22Rv1 (cell line): ENCODE measurements around the gene MOK.
"Not testable (repeated sequence)": the region's sequence is repeated elsewhere in the genome, so short reads cannot be mapped to it uniquely, and the experiment has no call there.

ENCODE experiments used
- H3K27ac ChIP-seq: fragments of 450-650 bp; 2 replicates; pipeline ENCODE4 v1.5.1; 2017
- CTCF ChIP-seq: fragments of 450-650 bp; IDR thresholded peaks from 2 replicates; pipeline ENCODE4 v1.5.1; 2017; ENCODE audit warnings: mild to moderate bottlenecking
- ZFX ChIP-seq: fragments of 450-650 bp; IDR thresholded peaks from 2 replicates; pipeline ENCODE4 v1.6.1; 2017; ENCODE audit warnings: antibody characterized with exemption, borderline replicate concordance

Gene MOK

GRCh38 chr14:102252834-102253801 lies 51.8 kb downstream of the MOK start:
- no peak overlapping the region for H3K27ac ChIP-seq
- TF ChIP-seq CTCF (no peak), ZFX (no peak)

GRCh38 chr14:102251161-102251560 lies 53.8 kb downstream of the MOK start:
- TF ChIP-seq CTCF (no peak), ZFX (no peak)
- no peak overlapping the region for H3K27ac ChIP-seq

GRCh38 chr14:102250636-102251035 lies 54.3 kb downstream of the MOK start:
- TF ChIP-seq ZFX (no peak), CTCF (no peak)
- no peak overlapping the region for H3K27ac ChIP-seq

- TF ChIP-seq ZFX (no peak), CTCF (no peak)
- H3K27ac ChIP-seq, result no peak overlapping the region
These were observed 55.0 kb downstream of the MOK start for GRCh38 chr14:102249981-102250380.

GRCh38 chr14:102249041-102249440 lies 55.9 kb downstream of the MOK start:
- no peak for TF ChIP-seq ZFX
- H3K27ac ChIP-seq, result no peak overlapping the region

GRCh38 chr14:102248121-102248520 lies 56.8 kb downstream of the MOK start:
- H3K27ac ChIP-seq, result no peak overlapping the region
- TF ChIP-seq ZFX, result no peak
- TF ChIP-seq CTCF, result no peak

- TF ChIP-seq CTCF (no peak), ZFX (no peak)
These were observed 58.9 kb downstream of the MOK start for GRCh38 chr14:102246071-102246470.

GRCh38 chr14:102243795-102244194 lies 61.2 kb downstream of the MOK start:
- H3K27ac ChIP-seq, result not testable (repeated sequence)

More at GRCh38 chr14:102246071-102246470, 58.9 kb downstream of the MOK start:
- H3K27ac ChIP-seq, result no peak overlapping the region
